NOMO-1 treated with DMSO at 0.1 percent for 48 hours (cell line): ENCODE results near the gene CHID1.
A peak's percentile ranks its signal among the peaks of the same experiment; 100 is the strongest.

Experiments used
- DNase-seq: peaks from one replicate; lab custom pipeline; 2025; ENCODE audit not compliant: unreplicated experiment; lab: John Stamatoyannopoulos, UW

Gene CHID1

DNA sequence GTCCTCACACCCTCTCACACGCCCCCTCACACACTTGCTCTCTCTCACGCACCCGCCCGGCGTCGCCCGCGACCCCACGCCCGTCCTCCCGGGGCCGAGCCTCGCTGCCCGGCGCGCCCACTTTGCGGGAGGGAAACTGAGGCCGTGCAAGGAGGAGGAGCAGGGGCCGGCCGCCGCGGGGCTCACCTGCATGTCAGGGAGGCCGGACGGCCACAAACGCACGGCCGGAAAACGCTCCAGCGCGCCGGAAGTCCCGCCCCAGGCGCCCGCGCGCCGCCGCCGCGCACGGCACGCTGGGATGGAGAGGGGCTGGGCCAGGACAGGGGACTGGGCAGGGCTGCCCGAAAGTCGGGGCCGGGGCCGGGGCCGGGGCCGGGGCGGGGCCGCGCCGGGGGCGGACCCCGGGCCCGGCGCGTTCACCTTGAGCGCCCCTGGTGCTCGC is at the start of gene CHID1:
Gene CHID1 (minus strand): TSS at position 222 of the 442 bp plus-strand sequence. CDS start 5,994 bp downstream, outside the sequence.
- peak; percentile 80 for DNase-seq

DNA sequence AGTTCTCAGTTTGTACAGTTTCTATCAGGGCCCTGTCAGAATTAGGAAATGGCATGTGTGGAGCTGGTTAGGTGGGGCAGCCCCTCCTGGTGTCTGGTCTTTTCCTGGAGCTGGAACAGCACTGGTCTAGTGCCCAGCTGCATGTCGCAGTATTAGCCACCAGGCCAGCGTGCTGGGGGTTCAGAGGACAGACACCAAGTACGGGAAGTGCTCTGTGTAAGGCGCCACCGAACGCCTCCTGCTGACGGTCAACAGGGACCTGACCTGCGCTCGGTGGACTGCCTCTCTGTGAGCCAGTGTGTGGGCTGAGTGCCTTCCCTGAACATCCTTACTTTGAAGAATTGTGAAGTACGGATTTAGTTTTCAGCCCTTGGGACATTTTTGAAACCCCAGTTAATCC is 49.0 kb upstream of the CHID1 start:
- no peak for DNase-seq

DNA sequence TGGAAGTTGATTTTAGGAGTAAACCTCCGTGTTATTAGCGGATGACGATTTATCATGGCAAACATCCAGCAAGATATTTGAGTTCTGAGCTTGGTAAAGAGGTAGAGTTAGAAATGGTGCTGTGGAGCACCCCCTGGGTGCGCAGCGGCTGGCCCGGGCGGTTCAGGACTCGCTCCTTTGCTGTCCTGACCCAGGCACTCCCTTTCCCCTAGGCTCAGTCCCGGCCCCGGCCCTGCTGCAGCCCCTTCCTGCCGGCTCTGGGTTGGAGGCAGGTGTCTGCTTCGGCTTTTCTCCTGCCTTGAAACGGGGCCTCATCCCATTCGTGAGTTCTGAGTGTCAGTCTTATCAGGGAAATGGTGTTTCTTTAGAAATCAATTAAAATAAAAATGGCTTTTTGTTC is 48.4 kb upstream of the CHID1 start:
- no peak for DNase-seq

DNA sequence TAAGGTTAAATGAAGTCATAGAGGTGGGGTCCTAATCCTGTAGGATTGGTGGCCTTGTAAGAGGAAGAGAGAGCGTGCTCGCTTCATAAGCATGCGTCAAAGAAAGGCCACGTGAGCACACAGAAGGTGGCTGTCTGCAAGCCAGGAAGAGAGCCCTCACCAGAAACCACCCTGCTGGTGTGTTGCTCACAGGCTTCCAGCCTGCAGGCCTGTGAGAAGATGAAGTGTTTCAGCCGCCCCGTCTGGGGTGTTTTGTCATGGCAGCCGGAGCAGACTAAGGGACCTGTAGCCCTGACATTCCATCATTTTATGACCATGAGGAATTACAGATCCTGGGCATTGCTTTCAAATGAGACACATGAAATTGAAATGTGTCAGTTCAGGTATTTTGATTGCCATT is 47.5 kb upstream of the CHID1 start:
- no peak for DNase-seq

DNA sequence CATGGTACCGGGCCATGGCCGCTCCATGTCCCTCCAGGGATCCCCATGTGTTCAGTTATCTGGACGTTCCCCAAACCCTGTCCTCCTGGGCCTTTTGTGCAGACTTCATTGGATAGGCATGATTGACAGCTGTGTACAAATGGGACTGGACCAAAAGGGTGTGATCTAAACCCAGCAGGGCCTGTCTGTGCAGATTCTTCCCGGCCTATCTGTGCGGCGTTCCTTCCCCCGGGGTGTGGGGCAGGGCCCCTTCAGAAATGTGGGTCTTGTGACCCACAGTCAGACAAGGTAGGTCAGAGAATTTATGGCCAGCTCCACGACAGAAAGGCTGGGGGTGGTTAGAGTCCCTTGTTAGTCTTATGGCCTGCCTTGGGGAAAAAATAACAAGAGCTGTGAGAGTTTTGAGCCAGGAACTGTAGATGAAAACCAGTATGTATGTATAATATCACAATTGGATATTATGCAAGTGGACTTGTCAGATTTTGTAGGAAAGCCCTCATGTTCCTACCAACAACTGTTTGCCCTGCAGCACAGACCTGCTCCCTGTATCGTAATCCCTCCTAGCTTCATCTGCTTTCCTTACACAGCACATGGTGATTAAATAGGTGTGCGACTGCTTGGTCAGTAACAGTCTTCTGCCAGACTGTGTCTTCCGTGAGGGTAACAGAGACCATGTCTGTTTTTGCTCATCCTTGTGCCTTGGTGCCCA is 46.8 kb upstream of the CHID1 start:
- no peak for DNase-seq

DNA sequence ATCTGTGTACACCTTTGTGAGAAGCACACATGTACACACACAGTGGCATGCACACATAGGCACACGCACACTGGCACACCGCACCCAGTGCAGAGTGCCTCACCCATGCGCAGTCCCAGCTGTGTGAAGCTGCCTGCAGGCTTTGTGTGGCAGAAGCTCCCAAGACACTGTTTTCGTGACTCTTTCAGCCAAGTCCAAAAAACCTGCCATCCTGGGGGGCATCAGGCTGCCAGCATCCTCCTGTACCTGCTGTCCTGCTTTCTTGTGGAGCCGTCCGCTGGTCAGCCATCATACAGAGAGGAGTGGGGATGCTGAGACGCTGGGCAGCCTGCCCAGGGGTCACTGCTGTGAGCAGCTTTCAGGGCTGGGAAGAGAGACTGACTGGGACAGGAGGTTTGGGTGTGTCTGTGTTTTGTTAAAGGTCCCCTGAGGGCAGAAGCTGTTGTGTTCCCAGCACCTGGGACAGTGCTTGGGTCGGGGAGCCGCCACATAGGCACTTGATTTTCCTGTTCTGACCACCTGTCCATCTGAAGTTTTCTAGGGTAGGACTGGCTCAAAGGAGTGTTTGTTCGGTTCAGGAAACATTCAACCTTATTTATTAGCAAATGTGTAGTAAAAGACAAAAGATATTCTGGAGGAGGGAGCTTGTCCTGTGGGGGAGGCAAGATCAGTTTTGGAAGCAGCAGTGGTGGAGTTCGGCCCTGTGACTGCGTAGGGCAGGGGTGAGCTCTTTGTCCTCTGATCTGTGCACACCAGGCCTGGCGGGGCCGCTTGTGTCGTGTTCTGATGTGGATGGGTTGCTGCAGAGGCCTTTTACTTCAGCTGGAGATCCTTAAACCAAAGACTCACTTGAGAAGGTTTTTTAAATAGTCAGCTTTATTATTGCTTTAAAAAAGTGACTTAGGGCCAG is 44.8 kb upstream of the CHID1 start:
- no peak for DNase-seq

DNA sequence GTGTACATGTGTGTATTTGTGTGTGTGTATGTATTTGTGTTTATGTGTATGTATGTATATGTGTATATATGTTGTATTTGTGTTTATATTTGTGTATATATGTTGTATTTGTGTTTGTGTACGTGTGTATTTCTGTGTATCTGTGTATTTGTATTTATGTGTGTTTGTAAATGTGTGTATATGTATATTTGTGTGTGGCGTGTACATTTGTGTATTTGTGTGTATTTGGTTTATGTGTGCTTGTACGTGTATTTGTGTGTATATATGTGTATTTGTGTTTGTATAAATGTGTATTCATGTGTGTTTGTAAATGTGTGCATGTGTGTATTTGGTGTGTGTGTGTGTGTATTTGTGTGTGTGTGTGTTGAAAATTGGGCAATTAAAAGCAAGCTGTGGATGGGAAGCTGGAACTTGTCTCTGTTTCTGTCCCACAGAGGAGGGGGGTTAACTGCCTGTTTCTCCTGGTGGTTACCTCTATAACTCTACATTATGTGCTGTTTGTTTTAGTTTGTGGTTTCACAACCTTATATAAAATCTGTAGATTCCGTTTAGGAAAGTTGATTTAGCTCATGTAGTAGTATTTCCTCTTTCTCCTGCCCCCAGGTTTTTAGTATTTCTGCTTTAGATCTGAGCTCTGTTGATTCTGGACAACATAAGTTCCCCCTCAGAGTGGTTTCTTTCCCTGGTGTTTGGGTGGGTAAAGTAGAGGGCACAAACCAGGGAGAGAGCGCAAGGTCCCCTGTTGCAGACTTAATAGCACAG is 44.0 kb upstream of the CHID1 start:
- DNase-seq = peak; percentile 41

DNA sequence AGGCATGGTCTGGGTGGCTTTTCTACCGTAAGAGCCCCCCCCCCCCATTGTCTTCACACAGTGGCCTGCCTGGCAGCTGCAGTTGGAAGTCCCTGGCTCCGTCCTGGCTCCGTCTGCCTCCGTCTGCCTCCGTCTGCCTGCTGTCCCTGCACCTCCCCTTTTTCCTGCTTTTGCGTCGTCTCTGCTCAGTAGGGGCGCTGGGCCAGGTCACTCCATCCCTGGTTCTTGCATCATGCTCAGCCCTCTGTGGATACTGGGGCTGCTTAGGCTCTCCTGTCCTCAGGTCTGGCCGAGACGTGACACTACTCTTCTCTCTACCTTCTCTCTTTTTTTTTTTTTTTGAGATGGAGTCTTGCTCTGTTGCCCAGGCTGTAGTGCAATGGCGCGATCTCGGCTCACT is 42.9 kb upstream of the CHID1 start:
- DNase-seq = no peak

DNA sequence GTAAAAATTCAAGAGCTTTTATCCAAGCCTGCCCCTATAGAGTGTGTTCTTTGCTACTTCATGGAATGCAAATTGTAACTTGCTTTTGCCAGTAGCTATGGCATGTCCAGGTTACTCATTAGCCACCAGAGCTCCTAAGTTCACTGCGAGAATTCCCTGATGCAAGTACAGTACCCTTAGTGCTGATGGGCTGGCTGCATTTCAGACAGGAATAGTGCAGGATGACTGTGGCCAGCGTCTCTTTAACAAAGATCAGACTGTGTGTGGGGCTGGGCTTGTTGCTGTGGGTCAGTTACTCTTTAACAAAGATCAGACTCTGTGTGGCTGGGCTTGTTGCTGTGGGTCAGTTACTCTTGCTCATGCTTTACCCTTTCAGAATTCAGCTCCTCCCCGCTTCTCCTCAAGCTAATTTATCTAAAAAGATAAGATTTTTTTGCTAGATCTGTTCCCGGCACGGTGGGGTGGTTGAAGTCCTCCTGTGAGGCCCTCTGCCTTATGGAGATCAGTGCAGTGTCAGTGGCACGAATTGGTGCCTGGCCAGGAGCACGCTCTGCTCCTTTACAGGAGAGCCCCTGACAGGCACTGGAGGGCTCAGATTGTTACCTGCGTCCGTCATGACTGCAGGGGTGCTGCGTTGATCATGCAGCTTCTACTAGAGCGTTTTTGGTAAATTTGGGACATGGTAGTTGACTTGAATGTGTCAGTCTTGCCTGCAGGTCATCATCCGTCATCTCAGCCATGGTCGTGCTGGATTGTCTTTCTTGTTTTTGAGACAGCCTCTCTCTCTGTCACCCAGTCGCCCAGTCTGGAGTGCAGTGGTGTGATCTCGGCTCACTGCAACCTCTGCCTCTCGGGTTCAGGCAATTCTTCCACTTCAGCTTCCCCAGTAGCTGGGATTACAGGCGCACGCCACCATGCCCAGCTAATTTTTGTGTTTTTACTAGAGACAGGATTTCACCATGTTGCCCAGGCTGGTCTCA is 42.1 kb upstream of the CHID1 start:
- DNase-seq = no peak

DNA sequence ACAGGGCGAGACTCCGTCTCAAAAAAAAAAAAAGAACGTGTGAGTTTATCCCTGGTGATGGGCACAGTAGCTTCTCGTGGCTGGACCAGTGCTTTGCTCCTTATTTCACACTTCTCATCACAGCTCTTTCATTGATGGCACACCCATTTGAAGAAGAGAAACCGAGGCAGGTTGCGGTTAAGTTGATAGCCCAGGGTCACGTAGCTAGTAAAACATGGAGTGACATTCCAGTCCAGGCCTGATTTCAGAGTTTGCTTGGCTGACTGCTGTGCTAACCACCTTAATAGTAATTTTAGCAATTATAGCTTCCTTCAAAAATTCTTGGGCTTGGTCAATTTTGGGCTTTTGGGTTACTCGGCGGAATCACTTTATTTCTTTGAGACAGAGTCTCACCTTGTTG is 40.9 kb upstream of the CHID1 start:
- DNase-seq = no peak

DNA sequence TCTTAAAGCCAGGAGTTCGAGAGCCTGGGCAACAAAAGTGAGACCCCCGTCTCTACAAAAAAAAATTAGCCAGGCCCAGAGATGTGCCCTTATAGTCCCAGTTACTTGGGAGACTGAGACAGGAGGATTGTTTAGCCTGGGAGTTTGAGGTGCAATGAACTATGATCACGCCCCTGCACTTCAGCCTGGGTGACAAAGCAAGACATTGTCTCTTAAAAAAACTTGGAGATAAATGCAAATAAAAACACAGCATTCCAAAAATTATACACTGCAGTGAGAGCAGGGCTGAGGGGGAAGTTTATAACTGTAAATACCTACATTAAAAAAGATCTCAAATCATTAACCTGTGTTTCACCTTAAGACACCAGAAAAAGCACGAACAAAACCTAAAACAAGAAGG is 37.1 kb upstream of the CHID1 start:
- DNase-seq = no peak

DNA sequence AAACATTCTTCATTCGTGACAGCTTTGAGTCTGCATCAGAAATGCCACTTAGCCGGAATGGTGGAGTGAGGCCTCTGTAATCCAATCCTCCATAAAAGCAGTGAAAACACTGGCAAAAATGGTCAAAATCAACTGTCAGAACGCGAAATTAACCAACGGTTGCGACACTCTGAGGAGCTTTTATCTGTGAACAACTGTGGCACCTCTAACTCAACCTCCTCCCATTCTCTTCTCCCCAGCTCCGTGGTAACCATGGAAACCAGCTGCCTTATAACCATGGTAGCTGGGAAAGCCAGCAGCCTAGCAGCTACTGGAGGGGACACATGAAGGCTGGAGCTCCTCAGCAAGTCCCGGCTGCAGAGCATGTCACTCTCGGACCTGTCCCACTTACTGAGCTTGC is 35.4 kb upstream of the CHID1 start:
- DNase-seq = no peak

DNA sequence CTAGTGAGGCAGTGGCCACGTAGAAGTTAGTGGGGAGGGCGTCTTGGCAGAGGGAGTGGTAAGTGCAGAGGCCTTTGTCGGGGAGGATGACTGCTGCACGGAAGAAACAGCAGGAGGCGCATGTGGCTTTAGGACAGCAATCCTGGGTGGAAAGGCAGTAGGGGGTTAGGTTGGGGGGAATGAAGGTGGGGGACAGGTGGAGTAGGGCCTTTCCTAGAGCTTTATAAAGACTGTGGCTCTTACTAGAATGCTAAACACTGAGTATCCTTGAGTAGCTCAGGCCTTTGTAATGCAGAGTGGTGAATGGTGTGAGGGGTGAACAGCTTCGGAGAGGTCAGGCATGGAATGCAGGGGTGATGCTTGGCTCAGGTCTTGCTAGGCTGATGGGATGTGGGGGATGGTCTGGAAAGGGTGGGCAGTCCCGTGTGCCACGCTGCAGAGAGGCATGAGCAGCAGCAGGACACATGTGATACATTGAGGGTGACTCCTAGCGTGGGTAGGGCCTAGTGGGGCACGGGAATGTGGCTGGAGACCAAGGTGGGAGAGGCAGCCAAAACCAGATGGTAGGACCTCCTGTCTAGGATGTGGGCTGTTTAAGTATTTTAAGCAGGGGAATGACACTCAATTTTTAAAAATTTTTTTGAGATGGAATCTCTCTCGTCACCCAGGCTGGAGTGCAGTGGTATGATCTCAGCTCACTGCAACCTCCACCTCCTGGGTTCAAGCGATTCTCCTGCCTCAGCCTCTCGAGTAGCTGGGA is 34.3 kb upstream of the CHID1 start:
- DNase-seq = no peak

DNA sequence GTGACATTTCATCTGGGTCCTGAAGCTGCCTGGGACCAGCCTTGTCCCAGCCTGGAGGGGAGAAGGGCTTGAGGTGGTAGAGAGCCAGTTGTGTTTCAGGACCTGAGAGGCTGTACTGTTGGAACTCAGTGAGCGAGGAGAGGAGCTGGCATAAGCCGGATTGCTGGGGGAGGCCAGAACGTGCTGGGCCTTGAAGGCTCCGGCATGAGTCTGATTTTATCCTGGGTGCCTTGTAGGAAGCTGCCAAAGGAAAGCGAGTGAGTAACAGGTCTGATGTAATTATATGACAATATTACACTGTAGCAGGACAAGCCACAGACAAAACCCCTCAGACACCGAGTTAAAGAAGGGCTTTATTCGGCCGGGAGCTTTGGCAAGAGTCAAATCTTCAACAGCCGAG is 32.2 kb upstream of the CHID1 start:
- no peak for DNase-seq

DNA sequence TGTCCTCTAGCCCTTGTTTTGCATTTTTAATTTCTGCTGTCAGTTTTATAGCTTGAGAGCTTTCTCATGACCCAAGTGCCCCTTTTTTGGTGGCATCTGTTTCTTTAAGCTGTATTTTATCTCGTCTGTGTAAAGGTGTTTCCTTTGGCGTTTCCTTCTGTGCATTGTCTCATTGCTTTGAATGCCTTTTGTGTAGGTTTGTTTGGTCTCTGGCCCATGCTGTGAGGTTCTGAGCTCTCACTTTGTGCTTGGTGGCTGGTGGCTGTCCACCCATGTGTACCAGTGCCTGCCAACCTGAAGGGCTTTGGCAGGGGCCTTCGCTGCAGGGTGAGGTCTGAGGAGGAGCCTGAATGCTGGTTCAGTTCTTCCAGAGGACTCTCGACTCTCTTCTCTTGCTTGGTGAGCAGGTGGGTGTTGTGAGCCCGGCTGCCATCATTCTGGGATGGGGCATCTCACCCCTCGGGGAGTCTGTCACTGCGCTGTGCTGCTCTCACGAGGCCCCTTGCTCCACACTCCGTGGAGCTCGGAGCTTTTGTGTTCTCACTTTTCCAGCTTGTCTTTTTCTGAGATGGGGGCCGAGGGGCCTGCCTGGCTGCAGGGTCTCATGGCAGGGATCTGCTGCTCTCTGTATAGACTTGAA is 30.0 kb upstream of the CHID1 start:
- DNase-seq = no peak

DNA sequence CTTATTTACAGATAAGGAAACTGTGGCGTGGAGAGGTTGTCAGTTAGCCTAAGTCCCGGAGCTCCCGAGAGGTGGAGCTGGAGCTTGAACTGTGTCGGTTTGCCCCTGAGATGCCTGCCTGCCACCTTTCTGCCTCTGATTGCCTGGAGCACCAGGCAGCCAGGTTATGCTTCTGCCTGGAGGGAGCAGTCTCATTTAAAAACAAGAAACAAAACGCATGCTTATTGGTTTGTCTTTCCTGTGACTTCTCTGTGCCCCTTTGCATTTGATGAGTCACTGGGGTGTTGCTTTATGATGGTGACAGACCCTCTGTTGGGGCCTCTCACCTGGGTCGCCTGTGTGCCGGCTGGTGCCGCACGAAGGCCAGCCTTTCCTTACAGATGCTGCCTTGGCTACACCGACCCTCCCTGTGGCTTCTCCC is 27.2 kb upstream of the CHID1 start:
- DNase-seq = no peak

DNA sequence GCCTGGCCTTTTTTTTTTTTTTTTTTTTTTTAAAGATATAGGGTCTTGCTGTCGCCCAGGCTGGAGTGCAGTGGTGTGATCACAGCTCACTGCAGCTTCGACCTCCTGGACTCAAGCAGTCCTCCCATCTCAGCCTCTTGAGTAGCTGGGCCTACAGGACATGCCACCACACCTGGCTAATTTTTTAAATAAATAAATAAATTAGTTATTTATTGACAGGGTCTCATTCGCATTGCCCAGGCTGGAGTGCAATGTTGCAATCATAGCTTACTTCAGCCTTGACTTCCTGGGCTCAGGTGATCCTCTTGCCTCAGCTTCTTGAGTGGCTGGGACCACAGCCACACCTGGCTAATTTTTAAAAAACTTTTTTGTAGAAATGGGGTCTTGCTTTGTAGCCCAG is 25.6 kb upstream of the CHID1 start:
- no peak for DNase-seq

DNA sequence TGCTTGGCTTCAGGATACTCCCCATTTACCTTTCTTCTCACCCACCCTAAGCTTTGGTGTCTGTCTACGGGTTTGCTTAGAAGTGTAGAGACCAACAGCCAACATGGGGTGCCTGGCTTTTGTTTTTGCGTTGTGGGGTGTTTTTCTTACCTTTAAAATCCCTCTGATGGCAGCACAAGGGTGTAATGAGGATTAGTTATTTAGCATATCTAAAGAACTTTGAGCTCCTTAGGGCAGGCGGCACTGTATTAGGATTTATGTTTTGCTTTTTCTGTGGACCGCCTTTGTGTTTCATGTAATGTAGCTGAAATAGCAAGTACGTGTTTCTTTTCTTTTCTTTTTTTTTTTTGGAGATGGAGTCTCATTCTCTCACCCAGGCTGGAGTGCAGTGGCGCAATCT is 23.9 kb upstream of the CHID1 start:
- DNase-seq = no peak

DNA sequence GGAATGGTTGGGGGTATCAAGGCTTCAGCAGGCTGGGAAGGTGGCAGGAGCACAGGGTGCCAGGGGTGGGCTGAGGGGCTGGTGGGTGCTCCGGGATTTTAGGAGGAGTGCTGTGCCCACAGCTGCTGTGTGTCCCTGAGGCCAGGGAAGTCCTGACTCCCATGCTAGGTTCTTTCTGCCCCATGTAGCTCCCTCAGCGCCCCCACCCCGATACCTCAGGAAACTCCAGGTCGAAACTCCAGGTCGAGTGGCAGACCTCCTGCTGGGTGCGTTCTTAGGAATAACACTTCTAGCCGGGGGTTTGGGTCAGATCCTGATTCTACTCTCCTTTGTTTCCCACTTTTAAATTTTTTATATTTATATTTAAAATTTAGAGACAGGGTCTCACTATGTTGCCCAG is 23.3 kb upstream of the CHID1 start:
- DNase-seq = no peak
